SU-DHL-6 (cell line): ENCODE measurements around the gene TRPM3.

Source experiments
- CTCF ChIP-seq: fragments of 200-600 bp; sonication (generic); IDR thresholded peaks from one replicate; pipeline ENCODE4 v1.5.1; 2017; ENCODE audit warnings: antibody characterized with exemption, mild to moderate bottlenecking, low read length, moderate library complexity; ENCODE audit not compliant: insufficient read depth, poor library complexity, severe bottlenecking
- EZH2phosphoT487 ChIP-seq: fragments of 200-600 bp; sonication (generic), shearing (Covaris generic); conservative IDR thresholded peaks from 2 replicates; pipeline ENCODE4 v1.6.1; 2018; ENCODE audit warnings: mild to moderate bottlenecking, antibody characterized with exemption, low read length, moderate library complexity, mixed read lengths

DNA sequence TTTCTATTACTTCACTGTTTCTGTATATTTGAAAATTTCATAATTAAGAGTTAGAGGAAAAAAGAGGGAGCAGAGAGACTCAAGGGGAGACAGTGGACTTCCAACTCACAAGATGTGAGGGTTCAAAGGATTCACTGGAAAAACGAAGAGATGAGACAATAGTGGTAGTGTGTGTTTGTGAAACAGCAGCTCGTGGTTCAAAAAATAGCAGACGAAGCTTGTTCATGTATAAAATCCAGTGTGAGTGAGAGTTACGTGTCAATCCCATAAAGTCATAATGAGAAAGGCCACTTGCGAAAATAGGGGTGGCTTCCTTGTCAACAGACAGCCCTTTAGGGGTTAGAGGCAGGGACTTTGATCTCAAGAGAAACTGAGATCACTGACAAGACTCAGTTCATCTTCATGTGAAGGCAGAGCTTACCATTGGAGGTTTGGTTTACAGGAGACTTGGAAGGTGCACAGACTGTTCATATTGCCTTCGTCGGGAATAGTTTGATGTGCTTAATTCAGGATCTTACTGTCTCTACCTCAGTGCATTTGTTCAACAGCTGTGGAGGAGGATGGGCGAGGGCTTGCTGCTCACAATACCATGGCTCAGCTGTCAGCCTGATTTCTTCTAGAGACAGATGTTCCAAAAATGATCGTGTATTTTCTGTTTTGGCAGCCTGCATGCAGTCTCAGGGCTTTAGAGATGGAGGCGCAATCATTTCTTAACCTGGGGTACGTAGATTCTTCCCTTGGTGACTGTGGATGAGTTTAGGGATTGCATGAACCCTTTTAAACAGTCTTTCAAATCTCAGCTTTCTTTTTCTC is 601.3 kb downstream of the TRPM3 start:
- TF ChIP-seq CTCF (no peak), EZH2phosphoT487 (no peak)
